Measurements from ENCODE around the gene GLIS1. TPM values are rescaled to one million over a fixed set of nuclear protein-coding genes. Genes with fewer than 3 reads are reported as not detected.

The GLIS1 gene
- total RNA-seq, 1 experiment from 2014 or later = 0.24 TPM

DNA sequence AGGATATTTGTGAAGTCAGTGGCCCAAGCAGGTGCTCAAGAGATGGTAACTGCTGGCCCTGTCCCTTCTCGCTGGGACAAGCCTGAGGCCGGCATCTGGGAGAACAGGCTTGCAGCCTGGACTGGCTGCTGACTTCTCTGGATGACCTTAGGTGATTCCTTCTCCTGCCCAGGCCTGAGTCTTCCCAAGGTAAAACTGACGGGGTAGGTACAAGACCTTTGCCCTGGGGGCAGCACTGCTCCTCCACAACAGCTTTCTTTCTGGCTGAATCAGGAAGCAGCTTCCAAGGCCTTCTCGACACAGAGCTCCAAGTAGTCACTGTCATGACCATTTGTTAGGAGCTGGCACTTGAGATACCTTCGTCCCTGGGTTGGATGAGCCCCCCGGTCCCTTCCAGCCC, 220.2 kb downstream of the GLIS1 start:
- POLR2A ChIA-PET = no interaction called here
- no peaks in the 10 kb centered on the region for H3K36me3 Mint-ChIP-seq
- ATAC-seq = peak; percentile 28; the same call in 1 of the 2 replicates

GRCh38 chr1:53517821-53518352, 221.1 kb downstream of the GLIS1 start:
- H3K4me1 Mint-ChIP-seq = 0 out of 2 replicates have a peak, but pooled peaks cover 5% of the 10 kb centered on the region
- ChIA-PET POLR2A (no interaction called here), CTCF (interaction anchor here (0.6 to 3.9 kb wide), 4 partner anchors 31 to 354 kb away, joined by 3 to 20 read pairs (median 5); no protein-coding TSS in a partner anchor)
- no peak for DNase-seq (ENCODE audit: low spot score)
- H3K4me3 Mint-ChIP-seq = no peak overlapping the region
- no peak for TF ChIP-seq JAZF1 (CRISPR knock-in tag; IDR thresholded peaks at IDR 0.05)
- TF ChIP-seq ARID4B (CRISPR knock-in tag; IDR thresholded peaks at IDR 0.05; ENCODE audit: borderline replicate concordance) = 0 out of 2 replicates have a peak, but pooled peaks have one; percentile 37
- TF ChIP-seq, protein P1, sequence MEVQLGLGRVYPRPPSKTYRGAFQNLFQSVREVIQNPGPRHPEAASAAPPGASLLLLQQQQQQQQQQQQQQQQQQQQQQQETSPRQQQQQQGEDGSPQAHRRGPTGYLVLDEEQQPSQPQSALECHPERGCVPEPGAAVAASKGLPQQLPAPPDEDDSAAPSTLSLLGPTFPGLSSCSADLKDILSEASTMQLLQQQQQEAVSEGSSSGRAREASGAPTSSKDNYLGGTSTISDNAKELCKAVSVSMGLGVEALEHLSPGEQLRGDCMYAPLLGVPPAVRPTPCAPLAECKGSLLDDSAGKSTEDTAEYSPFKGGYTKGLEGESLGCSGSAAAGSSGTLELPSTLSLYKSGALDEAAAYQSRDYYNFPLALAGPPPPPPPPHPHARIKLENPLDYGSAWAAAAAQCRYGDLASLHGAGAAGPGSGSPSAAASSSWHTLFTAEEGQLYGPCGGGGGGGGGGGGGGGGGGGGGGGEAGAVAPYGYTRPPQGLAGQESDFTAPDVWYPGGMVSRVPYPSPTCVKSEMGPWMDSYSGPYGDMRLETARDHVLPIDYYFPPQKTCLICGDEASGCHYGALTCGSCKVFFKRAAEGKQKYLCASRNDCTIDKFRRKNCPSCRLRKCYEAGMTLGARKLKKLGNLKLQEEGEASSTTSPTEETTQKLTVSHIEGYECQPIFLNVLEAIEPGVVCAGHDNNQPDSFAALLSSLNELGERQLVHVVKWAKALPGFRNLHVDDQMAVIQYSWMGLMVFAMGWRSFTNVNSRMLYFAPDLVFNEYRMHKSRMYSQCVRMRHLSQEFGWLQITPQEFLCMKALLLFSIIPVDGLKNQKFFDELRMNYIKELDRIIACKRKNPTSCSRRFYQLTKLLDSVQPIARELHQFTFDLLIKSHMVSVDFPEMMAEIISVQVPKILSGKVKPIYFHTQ (CRISPR knock-in tag; IDR thresholded peaks at IDR 0.05) = no peak
- TF ChIP-seq JUN (CRISPR knock-in tag; IDR thresholded peaks at IDR 0.05) = no peak
- no peak overlapping the region for H3K27ac Mint-ChIP-seq
- no peaks in the 10 kb centered on the region for H3K27me3 Mint-ChIP-seq (ENCODE audit: low read depth)
- no peak for ATAC-seq
- H3K36me3 Mint-ChIP-seq = no peaks in the 10 kb centered on the region
- H3K9me3 Mint-ChIP-seq = no peaks in the 10 kb centered on the region

More for the DNA sequence above, 220.2 kb downstream of the GLIS1 start:
- Mint-ChIP-seq H3K27me3 (ENCODE audit: low read depth) (no peaks in the 10 kb centered on the region), H3K4me3 (no peak overlapping the region), H3K9me3 (no peaks in the 10 kb centered on the region), H3K27ac (no peak overlapping the region), H3K4me1 (no peaks in the 10 kb centered on the region)
- no peak for TF ChIP-seq CBFB (CRISPR knock-in tag; IDR thresholded peaks at IDR 0.05; ENCODE audit: low read depth)
- TF ChIP-seq IRF1 (CRISPR knock-in tag; IDR thresholded peaks at IDR 0.05) = no peak
- no peak for TF ChIP-seq CREB1 (CRISPR knock-in tag; IDR thresholded peaks at IDR 0.05)
- no peak for TF ChIP-seq GABPB1 (CRISPR knock-in tag; IDR thresholded peaks at IDR 0.05)
- TF ChIP-seq TEAD1 (CRISPR knock-in tag; IDR thresholded peaks at IDR 0.05) = no peak
- no peak for TF ChIP-seq ZNF423 (CRISPR knock-in tag; IDR thresholded peaks at IDR 0.05)
- no peak for TF ChIP-seq TEAD4 (CRISPR knock-in tag; IDR thresholded peaks at IDR 0.05)
- TF ChIP-seq ESRRA (CRISPR knock-in tag; IDR thresholded peaks at IDR 0.05; ENCODE audit: borderline replicate concordance) = no peak
- TF ChIP-seq FOXJ3 (CRISPR knock-in tag; IDR thresholded peaks at IDR 0.05; ENCODE audit: borderline replicate concordance) = no peak
- TF ChIP-seq ZNF121 (CRISPR knock-in tag; IDR thresholded peaks at IDR 0.05) = no peak
- no peak for TF ChIP-seq OVOL2 (CRISPR knock-in tag; IDR thresholded peaks at IDR 0.05; ENCODE audit: borderline replicate concordance)
- CTCF ChIA-PET = interaction anchor here (1.0 to 3.9 kb wide), 7 partner anchors 23 to 164 kb away, joined by 3 to 20 read pairs (median 4); no protein-coding TSS in a partner anchor
- DNase-seq (ENCODE audit: low spot score) = no peak

DNA sequence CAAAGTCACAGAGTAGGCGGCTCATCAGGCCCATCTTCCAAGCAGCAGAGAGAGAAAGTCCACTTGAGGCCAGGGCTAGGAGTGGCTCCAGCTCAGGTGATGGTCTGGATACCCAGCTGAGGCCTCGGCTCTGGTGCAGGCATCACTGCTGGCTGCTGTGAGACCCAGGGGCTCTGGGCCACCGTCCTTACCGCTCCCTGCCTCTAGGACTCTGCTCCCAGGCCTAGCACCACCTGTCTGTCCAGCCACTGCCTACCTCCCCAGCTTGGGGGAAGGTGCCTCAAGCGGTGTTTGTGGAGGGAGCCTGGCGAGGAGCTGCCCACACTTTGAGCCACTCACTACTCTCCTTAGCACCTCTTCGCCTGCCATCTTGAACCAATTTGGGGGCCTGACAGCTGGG, 221.9 kb downstream of the GLIS1 start:
- Mint-ChIP-seq H3K4me3 (no peak overlapping the region), H3K4me1 (0 out of 2 replicates have a peak, but pooled peaks cover 8% of the 10 kb centered on the region), H3K9me3 (no peaks in the 10 kb centered on the region), H3K36me3 (no peaks in the 10 kb centered on the region), H3K27ac (no peak overlapping the region), H3K27me3 (ENCODE audit: low read depth) (no peaks in the 10 kb centered on the region)
- DNase-seq (ENCODE audit: low spot score) (no peak), ATAC-seq (peak; percentile 61)
- ChIA-PET CTCF (interaction anchor here (0.6 to 3.9 kb wide), 3 partner anchors 31 to 354 kb away, joined by 3 to 20 read pairs (median 5); no protein-coding TSS in a partner anchor), POLR2A (no interaction called here)
- TF ChIP-seq NFYB (CRISPR knock-in tag; conservative IDR thresholded peaks at IDR 0.05; ENCODE audit: low read depth) (no peak), EMX1 (CRISPR knock-in tag; IDR thresholded peaks at IDR 0.05) (no peak), JAZF1 (CRISPR knock-in tag; IDR thresholded peaks at IDR 0.05) (no peak), KAT7 (CRISPR knock-in tag; IDR thresholded peaks at IDR 0.05; ENCODE audit: borderline replicate concordance) (no peak)
- TF ChIP-seq, protein P2, sequence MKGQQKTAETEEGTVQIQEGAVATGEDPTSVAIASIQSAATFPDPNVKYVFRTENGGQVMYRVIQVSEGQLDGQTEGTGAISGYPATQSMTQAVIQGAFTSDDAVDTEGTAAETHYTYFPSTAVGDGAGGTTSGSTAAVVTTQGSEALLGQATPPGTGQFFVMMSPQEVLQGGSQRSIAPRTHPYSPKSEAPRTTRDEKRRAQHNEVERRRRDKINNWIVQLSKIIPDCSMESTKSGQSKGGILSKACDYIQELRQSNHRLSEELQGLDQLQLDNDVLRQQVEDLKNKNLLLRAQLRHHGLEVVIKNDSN (CRISPR knock-in tag; IDR thresholded peaks at IDR 0.05) = no peak
- TF ChIP-seq, protein P3, sequence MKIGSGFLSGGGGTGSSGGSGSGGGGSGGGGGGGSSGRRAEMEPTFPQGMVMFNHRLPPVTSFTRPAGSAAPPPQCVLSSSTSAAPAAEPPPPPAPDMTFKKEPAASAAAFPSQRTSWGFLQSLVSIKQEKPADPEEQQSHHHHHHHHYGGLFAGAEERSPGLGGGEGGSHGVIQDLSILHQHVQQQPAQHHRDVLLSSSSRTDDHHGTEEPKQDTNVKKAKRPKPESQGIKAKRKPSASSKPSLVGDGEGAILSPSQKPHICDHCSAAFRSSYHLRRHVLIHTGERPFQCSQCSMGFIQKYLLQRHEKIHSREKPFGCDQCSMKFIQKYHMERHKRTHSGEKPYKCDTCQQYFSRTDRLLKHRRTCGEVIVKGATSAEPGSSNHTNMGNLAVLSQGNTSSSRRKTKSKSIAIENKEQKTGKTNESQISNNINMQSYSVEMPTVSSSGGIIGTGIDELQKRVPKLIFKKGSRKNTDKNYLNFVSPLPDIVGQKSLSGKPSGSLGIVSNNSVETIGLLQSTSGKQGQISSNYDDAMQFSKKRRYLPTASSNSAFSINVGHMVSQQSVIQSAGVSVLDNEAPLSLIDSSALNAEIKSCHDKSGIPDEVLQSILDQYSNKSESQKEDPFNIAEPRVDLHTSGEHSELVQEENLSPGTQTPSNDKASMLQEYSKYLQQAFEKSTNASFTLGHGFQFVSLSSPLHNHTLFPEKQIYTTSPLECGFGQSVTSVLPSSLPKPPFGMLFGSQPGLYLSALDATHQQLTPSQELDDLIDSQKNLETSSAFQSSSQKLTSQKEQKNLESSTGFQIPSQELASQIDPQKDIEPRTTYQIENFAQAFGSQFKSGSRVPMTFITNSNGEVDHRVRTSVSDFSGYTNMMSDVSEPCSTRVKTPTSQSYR (CRISPR knock-in tag; IDR thresholded peaks at IDR 0.05) = no peak
